HG03135 (cell line): ENCODE data around the gene GNG2.

Source experiments
- ATAC-seq: cut with Tn5 transposase; IDR thresholded peaks from one replicate; pipeline ENCODE4 v1.9.1; 2021; ENCODE audit warnings: mild to moderate bottlenecking, moderate library complexity; ENCODE audit not compliant: unreplicated experiment

GNG2 gene

DNA sequence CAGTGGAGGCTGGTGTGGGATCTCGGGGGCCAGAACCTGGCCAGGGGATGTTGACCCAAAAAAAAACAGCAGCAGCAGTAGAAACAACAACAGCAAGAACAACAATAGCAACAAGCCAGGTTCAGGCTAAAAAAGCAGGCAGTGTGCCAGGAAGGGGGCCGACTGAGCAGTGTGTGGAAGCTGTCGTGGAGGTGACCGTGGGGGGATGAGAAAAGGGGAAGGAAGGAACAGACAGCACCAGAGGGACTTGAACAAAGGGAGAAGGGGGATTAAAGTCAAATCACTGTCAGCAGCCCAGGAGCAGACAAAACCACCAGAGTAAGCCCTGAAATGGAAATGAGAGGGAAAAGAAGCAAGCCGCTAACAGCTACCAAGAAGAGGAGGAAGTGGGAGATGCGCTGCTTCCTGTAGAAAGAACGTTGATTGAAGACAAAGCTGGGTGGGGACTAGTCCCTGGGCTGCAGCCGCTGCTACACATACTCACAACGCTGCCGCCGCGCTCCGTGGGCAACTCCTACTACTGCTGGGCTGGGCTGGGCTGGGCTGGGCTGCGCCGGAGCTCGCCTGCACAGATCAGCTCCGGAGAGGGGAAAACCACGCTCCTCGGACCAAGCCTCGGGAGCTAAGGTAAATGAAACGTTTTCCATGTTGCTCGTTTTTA, at the start of gene GNG2:
Gene GNG2 (plus strand): TSS at position 449 of the 661 bp plus-strand sequence. CDS start 90,067 bp downstream, outside the sequence.
- ATAC-seq, result peak; percentile 87

DNA sequence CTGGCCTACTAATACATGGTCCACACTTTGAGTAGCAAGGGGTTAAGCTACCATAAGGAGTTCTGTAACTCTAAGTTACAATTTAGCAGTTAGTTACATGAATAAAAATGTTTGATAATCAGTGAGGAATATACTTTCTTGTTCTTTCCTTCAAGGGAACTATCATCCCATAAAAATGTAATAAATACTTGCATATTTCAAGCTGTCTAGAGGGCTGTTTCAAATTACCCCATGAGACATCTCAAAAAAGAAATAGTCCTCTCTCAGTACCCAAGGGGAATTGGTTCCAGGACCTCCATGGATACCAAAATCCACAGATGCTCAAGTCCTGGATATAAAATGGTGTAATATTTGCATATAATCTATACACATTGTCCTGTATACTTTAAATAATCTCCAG, 48.7 kb upstream of the GNG2 start:
- no peak for ATAC-seq

DNA sequence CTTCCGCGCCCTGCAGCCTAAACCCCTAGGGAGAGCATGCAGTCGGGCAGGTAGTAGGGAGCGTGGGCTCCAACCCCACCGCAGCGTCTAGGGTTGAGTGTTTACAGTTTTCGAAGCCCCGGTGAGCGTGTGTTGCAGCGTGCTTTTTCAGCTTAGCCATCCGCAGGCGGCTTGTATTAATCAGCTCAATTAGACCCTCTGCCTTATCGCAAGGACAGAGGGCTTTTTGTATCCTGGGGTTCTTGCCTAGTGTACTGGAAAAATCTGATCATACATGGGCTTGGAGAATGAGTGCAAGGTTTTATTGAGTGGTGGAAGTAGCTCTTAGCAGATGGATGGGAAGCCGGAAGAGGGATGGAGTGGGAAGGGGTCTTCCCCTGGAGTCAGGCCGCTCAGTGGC, 44.4 kb upstream of the GNG2 start:
- no peak for ATAC-seq

DNA sequence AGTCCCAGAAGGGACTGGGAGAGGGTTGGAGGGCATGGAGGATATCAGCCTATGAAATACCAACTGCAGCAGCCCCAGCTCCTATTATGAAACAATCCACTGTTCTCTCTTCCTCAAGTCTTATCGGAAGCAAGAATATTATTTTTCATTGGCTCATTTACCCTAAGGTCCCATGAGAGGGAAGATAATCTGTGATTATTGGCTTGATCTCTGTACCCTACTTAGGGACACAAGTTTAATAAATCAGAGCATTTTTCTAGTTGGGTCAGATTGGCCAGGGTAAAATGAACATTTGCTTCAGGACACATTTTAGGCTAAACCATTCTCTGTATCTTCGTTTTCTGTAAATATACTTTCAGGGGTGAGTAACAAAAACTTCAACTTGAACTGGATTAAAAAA, 43.1 kb upstream of the GNG2 start:
- no peak for ATAC-seq

DNA sequence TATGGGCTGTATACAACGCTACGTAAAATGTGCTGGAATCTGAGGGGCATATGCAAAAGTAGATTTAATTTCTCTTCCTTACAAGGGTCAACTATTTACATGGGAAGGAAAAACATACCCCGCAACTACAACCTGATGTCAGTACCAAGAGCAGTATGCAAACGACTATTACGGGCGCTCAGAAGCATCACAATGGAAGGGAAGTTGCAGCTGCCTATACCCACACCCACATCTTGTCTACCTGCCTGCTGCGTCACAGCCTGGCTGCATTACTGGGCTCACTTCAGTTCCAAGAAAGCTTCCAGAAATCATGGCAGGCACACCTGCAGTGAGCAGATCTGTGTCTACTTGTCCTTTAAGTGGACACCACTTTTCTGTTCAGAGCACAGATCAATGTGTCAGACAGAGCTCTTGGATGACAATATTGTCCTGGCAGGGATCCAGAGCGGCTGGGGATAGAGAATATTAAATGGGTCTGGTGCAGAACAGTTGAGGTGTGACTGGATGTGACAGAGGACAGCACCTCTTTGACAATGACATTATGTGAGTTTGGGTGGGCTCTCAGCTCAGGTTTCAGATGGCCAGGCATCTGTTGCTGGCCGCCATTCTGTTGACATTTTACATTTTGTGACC, 41.5 kb upstream of the GNG2 start:
- no peak for ATAC-seq

DNA sequence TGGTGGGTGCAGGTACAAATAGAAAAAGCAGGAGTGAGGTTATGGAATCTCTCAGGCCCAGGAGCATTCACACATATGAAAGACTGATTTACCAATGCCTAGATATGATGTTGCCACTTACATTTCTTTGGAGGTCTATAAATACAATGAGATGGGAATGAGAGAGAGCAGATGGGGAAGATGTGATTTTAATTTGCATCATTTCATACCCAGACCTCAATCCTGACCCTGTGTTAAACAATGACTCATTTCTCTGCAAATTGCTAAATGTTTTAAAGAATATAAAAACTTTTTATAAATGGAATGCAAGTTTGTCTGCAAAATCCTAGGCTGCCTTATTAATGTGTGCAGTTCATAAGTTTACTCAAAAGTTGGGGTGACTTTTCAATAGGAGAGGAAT, 38.6 kb upstream of the GNG2 start:
- no peak for ATAC-seq

DNA sequence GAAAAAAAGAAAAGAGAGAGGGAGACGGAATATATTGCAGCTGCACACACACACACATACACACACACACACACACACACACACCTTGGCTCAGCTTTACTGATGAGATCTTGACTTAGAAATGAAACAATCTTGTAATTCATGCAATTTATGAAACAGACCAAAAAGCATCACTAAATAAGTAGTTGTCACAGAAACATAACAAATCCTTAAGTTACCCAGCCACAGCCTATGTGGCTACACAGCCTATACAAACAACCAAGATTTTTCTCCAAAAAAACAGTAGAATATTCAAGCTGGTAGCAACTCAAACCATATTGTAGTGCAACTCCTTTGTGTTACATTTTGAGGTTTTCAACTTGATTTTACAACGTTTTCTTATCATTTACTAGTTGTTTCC, 37.9 kb upstream of the GNG2 start:
- ATAC-seq, result no peak

GRCh38 chr14:51823706-51824105, 36.7 kb upstream of the GNG2 start:
- no peak for ATAC-seq

DNA sequence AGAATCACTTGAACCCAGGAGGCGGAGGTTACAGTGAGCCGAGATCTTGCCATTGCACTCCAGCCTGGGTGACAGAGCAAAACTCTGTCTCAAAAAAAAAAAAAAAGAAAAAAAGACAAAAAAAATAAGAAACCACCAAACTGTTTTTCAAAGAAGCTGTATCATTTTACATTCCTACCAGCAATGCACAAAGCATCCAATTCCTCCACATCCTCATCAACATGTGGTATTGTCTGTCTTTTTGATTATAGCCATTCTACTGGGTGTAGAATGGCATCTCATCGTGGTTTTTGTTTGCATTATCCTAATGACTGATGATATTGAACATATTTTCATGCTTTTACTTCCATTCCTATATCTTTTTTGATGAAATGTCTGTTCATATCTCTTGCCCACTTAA, 36.2 kb upstream of the GNG2 start:
- no peak for ATAC-seq

DNA sequence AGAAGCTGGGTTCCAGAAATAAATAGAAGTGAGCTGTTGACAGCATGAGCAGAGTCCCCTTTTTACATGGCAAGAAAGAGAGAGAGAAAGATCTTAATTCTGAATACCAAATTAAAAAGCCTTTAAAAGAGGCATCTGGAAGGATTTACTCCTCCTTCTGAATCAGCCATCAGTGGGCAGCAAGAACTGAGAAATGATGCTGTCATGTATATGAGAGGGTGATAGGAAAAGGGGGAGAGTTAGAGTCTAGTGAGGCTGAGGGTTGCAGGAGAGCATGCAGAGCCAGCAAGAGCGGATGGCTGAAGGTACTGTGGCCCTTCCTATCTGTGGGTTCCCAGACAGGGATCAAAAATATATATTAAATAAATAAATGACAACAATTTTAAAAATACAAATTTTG, 34.5 kb upstream of the GNG2 start:
- ATAC-seq, result no peak

- ATAC-seq, result no peak
Measured at GRCh38 chr14:51828017-51828797, 32.2 kb upstream of the GNG2 start.

GRCh38 chr14:51834240-51834639, 26.2 kb upstream of the GNG2 start:
- no peak for ATAC-seq

DNA sequence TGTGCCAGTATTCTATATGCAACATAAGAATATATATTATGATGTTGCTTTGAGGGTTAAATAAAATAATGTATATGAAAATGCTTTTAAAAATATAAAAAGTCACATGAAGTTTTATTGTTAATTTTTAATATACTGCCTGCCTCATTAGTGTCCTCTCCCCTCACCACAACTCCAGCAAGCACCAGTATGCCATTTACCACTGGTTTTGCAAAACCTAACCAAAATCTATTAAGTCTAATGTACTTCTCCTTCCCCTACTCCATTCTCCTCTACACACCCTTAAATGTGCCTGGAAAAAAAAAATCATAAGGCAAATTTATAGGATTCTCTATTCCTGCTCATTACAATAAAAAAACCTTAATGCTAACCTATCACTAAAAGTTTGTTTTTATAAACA, 24.0 kb upstream of the GNG2 start:
- no peak for ATAC-seq

GRCh38 chr14:51844081-51844881, 16.1 kb upstream of the GNG2 start:
- peak; percentile 37 for ATAC-seq

GRCh38 chr14:51845811-51846210, 14.6 kb upstream of the GNG2 start:
- ATAC-seq, result no peak

DNA sequence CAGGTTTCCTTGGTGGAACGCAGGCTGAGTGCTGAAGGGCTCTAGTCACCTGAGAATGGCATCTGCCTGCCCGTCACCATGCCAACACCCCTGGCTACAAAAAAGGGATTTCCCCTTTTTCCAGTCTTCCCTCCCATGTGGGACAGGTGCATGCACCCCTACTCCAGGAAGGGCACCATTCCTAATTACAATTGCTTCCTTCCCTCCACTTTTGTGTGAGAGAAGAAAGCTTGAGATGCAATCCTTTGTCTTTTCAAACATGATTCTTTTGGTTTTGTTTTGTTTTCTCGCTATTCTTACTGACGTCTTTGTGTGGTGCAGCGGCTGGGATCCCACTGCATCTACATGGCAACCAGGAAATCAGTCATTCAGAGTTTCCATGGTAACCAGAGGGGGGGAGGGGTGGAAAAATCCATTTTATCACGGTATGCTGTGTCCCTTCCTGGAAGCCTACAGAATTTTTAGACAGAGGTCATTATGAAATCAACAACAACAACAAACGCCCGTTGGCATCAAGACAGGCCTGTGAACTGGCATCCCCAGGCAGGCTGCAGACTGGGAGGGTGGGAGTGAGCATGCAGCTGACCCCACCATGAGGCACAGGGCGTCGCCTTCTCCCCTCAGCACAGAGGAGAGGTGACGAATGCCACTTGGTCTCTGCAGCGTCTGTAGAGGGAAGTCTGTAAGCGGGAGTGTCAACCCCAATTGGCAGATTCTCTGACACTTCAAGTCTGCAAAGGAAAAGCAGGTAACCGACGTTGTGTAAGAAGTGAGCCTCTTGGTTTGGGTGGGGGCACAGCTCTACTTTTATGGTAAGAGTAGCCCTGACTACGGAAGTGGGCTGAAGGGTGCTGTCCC, 13.6 kb upstream of the GNG2 start:
- peak; percentile 78 for ATAC-seq

DNA sequence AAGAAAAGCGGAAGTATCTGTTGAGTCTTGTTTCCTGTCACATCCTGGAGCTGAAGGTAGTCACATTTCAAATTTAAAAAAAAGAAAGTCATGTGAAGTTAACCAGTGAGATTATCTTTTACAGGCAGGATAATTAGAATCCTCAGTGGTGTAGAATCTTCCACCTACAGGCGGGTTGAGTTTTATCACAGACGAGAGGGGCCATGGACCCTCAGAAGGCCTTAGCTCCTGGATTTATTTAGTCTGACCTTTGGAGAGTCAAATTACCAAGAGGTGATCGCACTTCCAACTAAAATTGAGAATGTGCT, 13.0 kb upstream of the GNG2 start:
- no peak for ATAC-seq

DNA sequence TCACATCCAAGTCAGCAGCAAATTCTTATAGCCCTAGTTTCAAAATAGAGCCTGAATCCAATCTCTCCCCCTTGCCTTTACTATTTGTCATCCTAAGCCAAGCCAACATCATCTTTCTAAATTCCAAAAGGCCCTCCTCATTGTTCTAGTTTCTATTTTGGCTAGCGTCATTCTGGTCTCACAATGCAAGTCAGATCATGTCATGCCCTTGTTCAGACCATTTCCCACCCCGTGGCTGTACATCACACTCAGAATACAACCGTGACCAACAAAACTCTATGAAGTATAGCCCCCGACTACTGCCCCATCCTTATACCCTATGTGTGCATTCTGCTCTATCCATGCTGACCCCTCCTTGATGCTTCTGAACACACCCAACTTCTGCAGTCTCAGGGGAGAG, 12.3 kb upstream of the GNG2 start:
- no peak for ATAC-seq

DNA sequence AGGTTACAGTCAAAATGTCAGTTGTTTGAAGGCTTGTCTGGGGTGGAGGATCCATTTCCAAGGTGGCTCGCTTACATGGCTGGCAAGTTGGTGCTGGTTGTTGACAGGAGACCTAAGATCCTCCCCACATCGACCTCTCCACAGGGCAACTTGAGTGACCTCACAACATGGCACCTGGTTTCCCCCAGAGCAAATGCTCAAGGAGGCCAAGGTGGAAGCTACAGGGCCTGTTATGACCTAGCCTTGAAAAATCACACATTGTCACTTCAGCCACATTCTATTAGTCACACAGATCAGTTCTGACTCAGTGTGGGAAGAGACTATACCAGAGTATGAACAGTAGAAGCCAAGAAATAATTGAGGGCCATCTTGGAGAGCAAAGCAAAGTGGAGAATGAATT, 11.3 kb upstream of the GNG2 start:
- no peak for ATAC-seq

DNA sequence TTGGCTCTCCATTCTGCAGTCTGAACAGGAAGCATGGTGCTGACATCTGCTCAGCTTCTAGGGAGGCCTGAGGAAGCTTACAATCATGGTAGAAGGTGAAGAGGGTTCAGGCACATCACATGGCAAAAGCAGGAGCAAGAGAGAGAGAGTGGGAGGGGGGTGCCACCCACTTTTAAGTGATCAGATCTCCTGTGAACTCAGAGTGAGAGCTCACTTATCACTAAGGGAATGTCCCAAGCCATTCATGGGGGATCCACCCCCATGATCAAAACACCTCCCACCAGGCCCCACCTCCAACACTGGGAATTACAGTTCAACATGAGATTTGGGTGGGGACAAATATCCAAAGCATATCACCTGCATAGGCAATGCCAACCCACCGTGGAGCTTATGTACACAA, 9.8 kb upstream of the GNG2 start:
- ATAC-seq, result no peak

DNA sequence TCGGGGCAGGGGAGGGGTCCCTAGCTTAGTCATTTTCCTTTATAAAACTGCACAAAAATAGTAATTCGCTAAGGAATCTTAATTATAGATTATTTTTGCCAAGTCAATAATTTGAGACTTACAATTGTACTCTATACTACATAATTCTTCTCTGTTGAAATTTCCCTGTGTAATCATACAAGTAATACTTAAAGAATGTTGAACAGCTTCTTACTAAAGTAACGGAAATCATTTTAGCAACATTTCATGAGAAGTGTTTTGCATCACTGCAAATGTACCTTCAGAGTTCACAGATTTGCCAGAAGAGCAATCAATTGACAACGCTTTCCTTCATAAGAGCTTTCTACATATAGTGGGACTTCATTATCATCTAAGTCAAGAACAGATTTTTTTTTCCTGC, 7.9 kb upstream of the GNG2 start:
- no peak for ATAC-seq
